H1 (cell line): ENCODE results near the gene MAPT. TPM values are rescaled to one million over a fixed set of nuclear protein-coding genes. Genes with fewer than 3 reads are reported as not detected.

Experiments used
- CTCF ChIA-PET: fragments of 300-600 bp; sonication (Branson Sonifier 250); formaldehyde crosslinking; loops from one replicate; lab custom pipeline; 2021; ENCODE audit not compliant: partially characterized antibody; lab: Charles Lee
- POLR2A ChIA-PET: fragments of 300-600 bp; sonication (Branson Sonifier 250); formaldehyde crosslinking; loops from one replicate; lab custom pipeline; 2021; ENCODE audit warnings: inconsistent platforms; ENCODE audit not compliant: partially characterized antibody; lab: Charles Lee
- DNase-seq, 2 experiments: peaks; one replicate each; pipeline versions ENCODE4 v3.0.0 to v3.0.0-alpha.2; 2010 to 2022; ENCODE audit warnings: low spot score in 2 of 2, low read depth in 1 of 2, mixed read lengths in 1 of 2
- FAIRE-seq: peaks from 2 replicates; lab custom pipeline; 2011; peaks lifted over from hg19 to GRCh38; lab: Jason Lieb, UNC
- H2AFZ ChIP-seq: 2 replicates; pipeline ENCODE4 v1.8.1; 2012; ENCODE audit warnings: low read length, inconsistent platforms
- H2AK5ac ChIP-seq: 2 replicates; pipeline ENCODE4 v1.6.1; 2013; ENCODE audit warnings: low read depth, low read length
- H2BK120ac ChIP-seq: replicated peaks from 2 replicates; pipeline ENCODE3; 2013; ENCODE audit warnings: low read depth, low read length, inconsistent platforms
- H2BK12ac ChIP-seq: 2 replicates; pipeline ENCODE4 v1.6.1; 2013; ENCODE audit warnings: low read depth, low read length
- H2BK15ac ChIP-seq: 2 replicates; pipeline ENCODE4 v1.6.1; 2013; ENCODE audit warnings: low read length
- H2BK20ac ChIP-seq: 2 replicates; pipeline ENCODE4 v1.6.1; 2013; ENCODE audit warnings: low read length
- H2BK5ac ChIP-seq: 2 replicates; pipeline ENCODE4 v1.6.1; 2013; ENCODE audit warnings: low read depth, low read length
- H3K14ac ChIP-seq: 2 replicates; pipeline ENCODE4 v1.6.1; 2013; ENCODE audit warnings: inconsistent platforms; ENCODE audit not compliant: insufficient read length
- H3K18ac ChIP-seq: 2 replicates; pipeline ENCODE4 v1.6.1; 2013; ENCODE audit warnings: low read length; ENCODE audit errors: extremely low read depth
- H3K23ac ChIP-seq: 2 replicates; pipeline ENCODE4 v1.6.1; 2013; ENCODE audit warnings: inconsistent platforms; ENCODE audit not compliant: insufficient read length
- H3K23me2 ChIP-seq: 2 replicates; pipeline ENCODE4 v1.6.1; 2013; ENCODE audit warnings: low read depth, low read length
- H3K27ac ChIP-seq: 2 replicates; pipeline ENCODE4 v1.6.1; 2011; ENCODE audit warnings: low read depth, low read length, inconsistent platforms
- H3K27me3 ChIP-seq, 4 experiments: replicated peaks in 1 of 4; 1 replicate in 1 of 4; 2 replicates in 3 of 4; pipeline versions ENCODE4 v1.6.1 to v1.8.1; 2011 to 2013; ENCODE audit warnings: low read length in 3 of 4, mild to moderate bottlenecking in 3 of 4, inconsistent platforms in 2 of 4, mixed read lengths in 2 of 4, moderate library complexity in 1 of 4; ENCODE audit not compliant: control insufficient read depth in 3 of 4, insufficient read depth in 3 of 4; ENCODE audit errors: extremely low read depth in 1 of 4
- H3K36me3 ChIP-seq, 4 experiments: 2 replicates each; pipeline versions ENCODE4 v1.6.1 to v1.8.1; 2011 to 2013; ENCODE audit warnings: mild to moderate bottlenecking in 4 of 4, low read length in 3 of 4, moderate library complexity in 2 of 4, control low read depth in 1 of 4, inconsistent platforms in 1 of 4; ENCODE audit not compliant: insufficient read depth in 4 of 4, control insufficient read depth in 2 of 4
- H3K4ac ChIP-seq: replicated peaks from 2 replicates; pipeline ENCODE3; 2013; ENCODE audit warnings: low read length, low read depth, mixed read lengths, inconsistent platforms; ENCODE audit not compliant: insufficient read length
- H3K4me1 ChIP-seq, 4 experiments: replicated peaks in 1 of 4; 1 replicate in 1 of 4; 2 replicates in 3 of 4; pipeline versions ENCODE4 v1.6.1 to v1.8.1; 2011 to 2013; ENCODE audit warnings: low read length in 3 of 4, inconsistent platforms in 2 of 4, mixed read lengths in 1 of 4; ENCODE audit not compliant: insufficient read depth in 4 of 4, control insufficient read depth in 3 of 4
- H3K4me2 ChIP-seq, 2 experiments: 2 replicates each; pipeline versions ENCODE4 v1.6.1 to v1.8.1; 2011 to 2013; ENCODE audit warnings: low read depth in 2 of 2, low read length in 2 of 2, control low read depth in 1 of 2, inconsistent platforms in 1 of 2, mild to moderate bottlenecking in 1 of 2; ENCODE audit not compliant: insufficient read depth in 1 of 2
- H3K4me3 ChIP-seq, 4 experiments: fragments of 200-600, 300-600 bp in 1 of 4; sonication (generic), shearing (Covaris generic), sonication (Bioruptor Twin) in 1 of 4; 2 replicates each; pipeline versions ENCODE4 v1.5.1 to v1.8.1; 2011 to 2016; ENCODE audit warnings: low read length in 4 of 4, low read depth in 3 of 4, control low read depth in 2 of 4, inconsistent platforms in 2 of 4, mild to moderate bottlenecking in 2 of 4, mixed read lengths in 1 of 4, moderate library complexity in 1 of 4; ENCODE audit not compliant: insufficient read depth in 2 of 4; ENCODE audit errors: extremely low read depth in 1 of 4
- H3K56ac ChIP-seq: replicated peaks from 2 replicates; pipeline ENCODE3; 2013; ENCODE audit warnings: low read depth, mild to moderate bottlenecking, mixed read lengths, low read length, inconsistent platforms; ENCODE audit not compliant: insufficient read length
- H3K79me1 ChIP-seq: 2 replicates; pipeline ENCODE4 v1.6.1; 2013; ENCODE audit warnings: low read depth, low read length, control low read depth
- H3K79me2 ChIP-seq, 2 experiments: 2 replicates each; pipeline versions ENCODE4 v1.6.1 to v1.8.1; 2012 to 2013; ENCODE audit warnings: low read length in 2 of 2, mild to moderate bottlenecking in 2 of 2, inconsistent platforms in 1 of 2; ENCODE audit not compliant: insufficient read depth in 2 of 2, control insufficient read depth in 1 of 2
- H3K9ac ChIP-seq, 4 experiments: replicated peaks in 1 of 4; 1 replicate in 1 of 4; 2 replicates in 3 of 4; pipeline versions ENCODE4 v1.6.1 to v1.8.1; 2011 to 2013; ENCODE audit warnings: low read depth in 3 of 4, low read length in 3 of 4, control low read depth in 2 of 4, mild to moderate bottlenecking in 2 of 4, moderate library complexity in 2 of 4, inconsistent platforms in 1 of 4; ENCODE audit errors: extremely low read depth in 1 of 4
- H3K9me3 ChIP-seq, 2 experiments: 2 replicates each; pipeline versions ENCODE4 v1.6.1 to v1.8.1; 2012 to 2013; ENCODE audit warnings: mild to moderate bottlenecking in 2 of 2, moderate library complexity in 2 of 2, control low read depth in 1 of 2, inconsistent platforms in 1 of 2, low read depth in 1 of 2, low read length in 1 of 2, mixed read lengths in 1 of 2; ENCODE audit not compliant: insufficient read depth in 2 of 2
- H4K20me1 ChIP-seq, 2 experiments: replicated peaks in 1 of 2; 2 replicates each; pipeline versions ENCODE3 to v1.8.1; 2011 to 2013; ENCODE audit warnings: inconsistent platforms in 2 of 2, low read length in 2 of 2, mild to moderate bottlenecking in 1 of 2; ENCODE audit not compliant: insufficient read depth in 2 of 2, control insufficient read depth in 1 of 2
- H4K5ac ChIP-seq: 2 replicates; pipeline ENCODE4 v1.6.1; 2013; ENCODE audit warnings: low read length, low read depth, mixed read lengths, inconsistent platforms; ENCODE audit not compliant: insufficient read length
- H4K8ac ChIP-seq: 2 replicates; pipeline ENCODE4 v1.8.0; 2013; ENCODE audit warnings: mild to moderate bottlenecking, moderate library complexity, low read length, inconsistent platforms; ENCODE audit not compliant: insufficient read depth; ENCODE audit errors: extremely low read depth
- H4K91ac ChIP-seq: replicated peaks from 2 replicates; pipeline ENCODE3; 2013; ENCODE audit warnings: low read length, mixed read lengths, inconsistent platforms; ENCODE audit not compliant: insufficient read length
- CHD1 ChIP-seq: IDR thresholded peaks from 2 replicates; pipeline ENCODE4 v1.6.1; 2012; ENCODE audit warnings: low read depth, low read length, improper control_type of control experiment
- CTBP2 ChIP-seq: IDR thresholded peaks from 2 replicates; pipeline ENCODE4 v1.7.0; 2011; ENCODE audit warnings: borderline replicate concordance, mild to moderate bottlenecking, moderate library complexity, mixed read lengths, low read length; ENCODE audit not compliant: insufficient read depth, insufficient read length
- GABPA ChIP-seq: IDR thresholded peaks from 2 replicates; pipeline ENCODE4 v1.6.1; 2011; ENCODE audit warnings: mild to moderate bottlenecking, low read length, moderate library complexity, borderline replicate concordance; ENCODE audit not compliant: insufficient read depth
- KDM4A ChIP-seq: IDR thresholded peaks from one replicate; pipeline ENCODE4 v1.7.1; 2012; ENCODE audit warnings: low read depth, mild to moderate bottlenecking, moderate library complexity, low read length, inconsistent platforms; ENCODE audit not compliant: severe bottlenecking
- MAX ChIP-seq: IDR thresholded peaks from 2 replicates; pipeline ENCODE4 v1.6.1; 2012; ENCODE audit warnings: inconsistent platforms
- POLR2AphosphoS5 ChIP-seq: IDR thresholded peaks from 2 replicates; pipeline ENCODE4 v1.6.1; 2011; ENCODE audit warnings: low read depth, low read length
- POU5F1 ChIP-seq: IDR thresholded peaks from 2 replicates; pipeline ENCODE4 v1.6.1; 2011; ENCODE audit warnings: low read depth, mild to moderate bottlenecking, low read length, moderate library complexity
- SIRT6 ChIP-seq: IDR thresholded peaks from one replicate; pipeline ENCODE4 v1.7.1; 2012; ENCODE audit warnings: low read length, inconsistent platforms
- SIX5 ChIP-seq: IDR thresholded peaks from 2 replicates; pipeline ENCODE4 v1.6.1; 2011; ENCODE audit warnings: mild to moderate bottlenecking, low read depth, low read length
- TBP ChIP-seq: IDR thresholded peaks from 2 replicates; pipeline ENCODE4 v1.6.1; 2011; ENCODE audit warnings: low read depth, low read length, improper control_type of control experiment
- YY1 ChIP-seq: IDR thresholded peaks from 2 replicates; pipeline ENCODE4 v1.6.1; 2011; ENCODE audit warnings: low read depth, mild to moderate bottlenecking, low read length
- WGBS, 2 experiments: shearing (Covaris generic) in 1 of 2; methylation state at CpG; one replicate each; pipeline versions ENCODE4 v1.1.6 to v1.1.7; 2013 to 2015; ENCODE audit warnings: low lambda C conversion rate in 2 of 2, mixed read lengths in 2 of 2, inconsistent platforms in 1 of 2, low coverage in 1 of 2, missing lambda C conversion rate in 1 of 2; ENCODE audit not compliant: insufficient replicate concordance in 2 of 2, insufficient coverage in 1 of 2, insufficient read length in 1 of 2; ENCODE audit errors: extremely low coverage in 1 of 2, missing lambda C conversion rate in 1 of 2; 5-methylcytosine and 5-hydroxymethylcytosine counted together
- polyA plus RNA-seq, 7 experiments: library from polyadenylated mRNA; depleted of rRNA in 3 of 7; stranded (reverse) in 5 of 7; unstranded in 2 of 7; fragments of >200 nt in 5 of 7; fragments of 200-250 nt in 2 of 7; gene quantifications; 1 replicate in 5 of 7; 2 replicates in 1 of 7; 4 replicates in 1 of 7; pipeline versions ENCODE4 v1.2.1 to v1.2.3, GENCODE V29; 2011 to 2013; ENCODE audit warnings: missing spikeins in 2 of 7, mixed read lengths in 2 of 7
- total RNA-seq: library from RNA; stranded (reverse); fragmentation: NEBNext Ultra II Directional; extraction: Animal tissue kit (Norgen Biotek cat#: 25700); gene quantifications from 2 replicates; pipeline ENCODE4 v1.2.1, GENCODE V29; 2021

The MAPT gene
- total and polyA plus RNA-seq, 2 of the 8 experiments (the other 6 are each of a cell fraction or from before 2014, with no cell fraction given): 0.54 to 1.7 TPM

GRCh38 chr17:45975640-45976295, 81.4 kb downstream of the MAPT start:
- H3K9ac ChIP-seq: no peak overlapping the region; a peak in 1 of 7 replicates
- H3K79me2 ChIP-seq: no peaks in the 10 kb centered on the region
- peaks cover 0 to 4% (median 0%) of the 10 kb centered on the region in 4 experiments; a peak in 1 of 7 replicates for H3K4me1 ChIP-seq
- H3K23me2 ChIP-seq: no peaks in the 10 kb centered on the region
- no peak overlapping the region for H2BK120ac ChIP-seq
- no peaks in the 10 kb centered on the region for H3K9me3 ChIP-seq
- no peak overlapping the region for H2AK5ac ChIP-seq
- H2BK5ac ChIP-seq: no peak overlapping the region
- no peak for TF ChIP-seq GABPA
- no peak for TF ChIP-seq POLR2AphosphoS5
- TF ChIP-seq SIRT6: no peak
- TF ChIP-seq CTBP2: no peak
- no peak for TF ChIP-seq MAX
- TF ChIP-seq YY1: no peak
- no peak for TF ChIP-seq KDM4A
- TF ChIP-seq CHD1: no peak
- TF ChIP-seq TBP: no peak
- no peak for TF ChIP-seq POU5F1
- no peak for TF ChIP-seq SIX5
- no peaks in the 10 kb centered on the region for H3K79me1 ChIP-seq
- no peak overlapping the region for H2AFZ ChIP-seq
- H3K4me2 ChIP-seq: no peak overlapping the region
- DNase-seq: no peak
- H4K8ac ChIP-seq: no peak overlapping the region; the same call in 1 of the 2 replicates
- CTCF ChIA-PET: interaction anchor here (0.6 to 1.8 kb wide), 3 partner anchors 9 to 26 kb away, joined by 3 to 5 read pairs (median 3); no protein-coding TSS in a partner anchor
- no peak overlapping the region for H4K5ac ChIP-seq
- H3K36me3 ChIP-seq: no peaks in the 10 kb centered on the region
- H3K18ac ChIP-seq: no peak overlapping the region
- H3K27me3 ChIP-seq: peaks cover 0 to 2% (median 0%) of the 10 kb centered on the region in 4 experiments; a peak in 2 of 7 replicates
- H3K23ac ChIP-seq: no peak overlapping the region
- H3K56ac ChIP-seq: no peak overlapping the region
- H2BK20ac ChIP-seq: no peak overlapping the region
- H3K4me3 ChIP-seq: no peak overlapping the region
- no peak overlapping the region for H3K27ac ChIP-seq
- H3K14ac ChIP-seq: no peak overlapping the region
- H2BK15ac ChIP-seq: no peak overlapping the region
- WGBS, 2 experiments: 88% methylated on average over 8 of the region's 8 CpGs; no CpG with 5 or more reads in 1 of the 2 experiments
- H2BK12ac ChIP-seq: no peak overlapping the region
- no peaks in the 10 kb centered on the region for H4K20me1 ChIP-seq
- no peak overlapping the region for H3K4ac ChIP-seq
- no peak for FAIRE-seq
- H4K91ac ChIP-seq: no peak overlapping the region
- POLR2A ChIA-PET: no interaction called here
